OCI-LY3 (cell line): ENCODE results near the gene BAIAP2L2.
A peak's percentile ranks its signal among the peaks of the same experiment; 100 is the strongest.
"Not testable (repeated sequence)": the region's sequence is repeated elsewhere in the genome, so short reads cannot be mapped to it uniquely, and the experiment has no call there.

Experiments used
- H2AFZ ChIP-seq: fragments of 200-600, 300-600 bp; shearing (Covaris generic); 2 replicates; pipeline ENCODE4 v1.6.0; 2014; ENCODE audit warnings: antibody characterized with exemption, low read depth, low read length
- H3K27ac ChIP-seq: fragments of 200-600, 300-600 bp; sonication (generic); 2 replicates; pipeline ENCODE4 v1.5.1; 2014; ENCODE audit warnings: mild to moderate bottlenecking, low read length, moderate library complexity, mixed read lengths
- H3K27me3 ChIP-seq: fragments of 200-600, 300-600 bp; sonication (generic); 2 replicates; pipeline ENCODE4 v1.6.1; 2014; ENCODE audit warnings: low read depth, low read length, mixed read lengths
- H3K36me3 ChIP-seq: fragments of 200-600, 300-600 bp; sonication (generic); replicated peaks from 2 replicates; pipeline ENCODE3; 2014; ENCODE audit warnings: low read depth, low read length, mixed read lengths
- H3K4me1 ChIP-seq: fragments of 300-600, 200-600 bp; sonication (generic); 2 replicates; pipeline ENCODE4 v1.6.1; 2014; ENCODE audit warnings: low read length, mixed read lengths
- H3K4me2 ChIP-seq: fragments of 200-600, 300-600 bp; sonication (generic); 2 replicates; pipeline ENCODE4 v1.6.1; 2014; ENCODE audit warnings: low read length, mixed read lengths
- H3K4me3 ChIP-seq: fragments of 300-600, 200-600 bp; sonication (generic); 2 replicates; pipeline ENCODE4 v1.5.1; 2014; ENCODE audit warnings: antibody characterized with exemption, mild to moderate bottlenecking, low read length, moderate library complexity
- H3K79me2 ChIP-seq: fragments of 300-600, 200-600 bp; shearing (Covaris generic); 2 replicates; pipeline ENCODE4 v1.6.1; 2014; ENCODE audit warnings: mild to moderate bottlenecking, low read length, mixed read lengths
- H3K9ac ChIP-seq: fragments of 300-600, 200-600 bp; shearing (Covaris generic); 2 replicates; pipeline ENCODE4 v1.6.0; 2014; ENCODE audit warnings: mild to moderate bottlenecking, low read length, moderate library complexity
- H3K9me3 ChIP-seq: fragments of 200-600, 300-600 bp; shearing (Covaris generic); 2 replicates; pipeline ENCODE4 v1.6.1; 2014; ENCODE audit warnings: low read length, mixed read lengths; ENCODE audit not compliant: insufficient read depth
- H4K20me1 ChIP-seq: fragments of 200-600, 300-600 bp; sonication (generic); 2 replicates; pipeline ENCODE4 v1.6.1; 2016; ENCODE audit warnings: low read length, mixed read lengths; ENCODE audit not compliant: insufficient read depth
- CTCF ChIP-seq: fragments of 200-600, 300-600 bp; sonication (generic); IDR thresholded peaks from 2 replicates; pipeline ENCODE4 v1.5.1; 2014; ENCODE audit warnings: antibody characterized with exemption, low read length, low read depth
- EZH2phosphoT487 ChIP-seq: fragments of 200-600 bp; shearing (Covaris generic); IDR thresholded peaks from 2 replicates; pipeline ENCODE4 v1.6.1; 2018; ENCODE audit warnings: antibody characterized with exemption, mixed run types, low read depth

The BAIAP2L2 gene

GRCh38 chr22:38151126-38151500 lies 40.6 kb upstream of the BAIAP2L2 start:
- Histone ChIP-seq H3K9ac (no peak overlapping the region), H3K4me3 (no peak overlapping the region), H3K27me3 (no peaks in the 10 kb centered on the region), H3K9me3 (no peaks in the 10 kb centered on the region), H3K79me2 (no peaks in the 10 kb centered on the region), H2AFZ (no peak overlapping the region), H3K27ac (no peak overlapping the region), H3K4me2 (peak overlapping the region; percentile 43; the same call in 1 of the 2 replicates), H4K20me1 (no peaks in the 10 kb centered on the region), H3K4me1 (peaks cover 26% of the 10 kb centered on the region), H3K36me3 (no peaks in the 10 kb centered on the region)
- TF ChIP-seq CTCF (no peak), EZH2phosphoT487 (no peak)

- no peaks in the 10 kb centered on the region for H3K79me2 ChIP-seq
- no peaks in the 10 kb centered on the region for H3K36me3 ChIP-seq
- H3K4me2 ChIP-seq = no peak overlapping the region
- H3K9ac ChIP-seq = no peak overlapping the region
- TF ChIP-seq CTCF (no peak), EZH2phosphoT487 (no peak)
- no peak overlapping the region for H3K4me3 ChIP-seq
- no peak overlapping the region for H2AFZ ChIP-seq
- H4K20me1 ChIP-seq = no peaks in the 10 kb centered on the region
- no peaks in the 10 kb centered on the region for H3K27me3 ChIP-seq
- H3K27ac ChIP-seq = no peak overlapping the region
- no peaks in the 10 kb centered on the region for H3K9me3 ChIP-seq
- peaks cover 18% of the 10 kb centered on the region for H3K4me1 ChIP-seq
These were observed 37.8 kb upstream of the BAIAP2L2 start for GRCh38 chr22:38148245-38148644.

- H2AFZ ChIP-seq, H3K4me2 ChIP-seq, H3K4me3 ChIP-seq, H3K27me3 ChIP-seq, H3K27ac ChIP-seq, H3K9ac ChIP-seq, H3K9me3 ChIP-seq, H3K36me3 ChIP-seq, H3K79me2 ChIP-seq, H4K20me1 ChIP-seq: not testable (repeated sequence)
- H3K4me1 ChIP-seq = peaks cover 23% of the 10 kb centered on the region
These were observed 35.7 kb upstream of the BAIAP2L2 start for GRCh38 chr22:38146166-38146565.

GRCh38 chr22:38144025-38144405 lies 33.5 kb upstream of the BAIAP2L2 start:
- H4K20me1 ChIP-seq = no peaks in the 10 kb centered on the region
- no peaks in the 10 kb centered on the region for H3K27me3 ChIP-seq
- H3K9me3 ChIP-seq = no peaks in the 10 kb centered on the region
- TF ChIP-seq CTCF (no peak; the same call in 1 of the 2 replicates), EZH2phosphoT487 (no peak)
- no peaks in the 10 kb centered on the region for H3K36me3 ChIP-seq
- H3K4me1 ChIP-seq = peaks cover 11% of the 10 kb centered on the region
- H3K4me3 ChIP-seq = no peak overlapping the region
- H2AFZ ChIP-seq = no peak overlapping the region
- no peak overlapping the region for H3K27ac ChIP-seq
- H3K9ac ChIP-seq = no peak overlapping the region
- H3K4me2 ChIP-seq = no peak overlapping the region
- no peaks in the 10 kb centered on the region for H3K79me2 ChIP-seq

GRCh38 chr22:38142606-38143005 lies 32.1 kb upstream of the BAIAP2L2 start:
- Histone ChIP-seq H3K9me3 (no peaks in the 10 kb centered on the region), H3K9ac (no peak overlapping the region), H3K36me3 (no peaks in the 10 kb centered on the region), H2AFZ (no peak overlapping the region), H3K4me3 (no peak overlapping the region), H3K4me2 (0 out of 2 replicates have a peak overlapping the region, but pooled peaks have one; percentile 6), H3K27ac (no peak overlapping the region), H3K27me3 (no peaks in the 10 kb centered on the region), H3K4me1 (peaks cover 11% of the 10 kb centered on the region), H4K20me1 (no peaks in the 10 kb centered on the region), H3K79me2 (no peaks in the 10 kb centered on the region)
- TF ChIP-seq EZH2phosphoT487 (no peak), CTCF (no peak)
